Measurements from ENCODE around the gene ATP2C2. TPM values are rescaled to one million over a fixed set of nuclear protein-coding genes. Genes with fewer than 3 reads are reported as not detected.
"Not testable (repeated sequence)": the region's sequence is repeated elsewhere in the genome, so short reads cannot be mapped to it uniquely, and the experiment has no call there.

ATP2C2 gene
- total and polyA plus RNA-seq, 9 donors, result 0.13 to 2.3 (median 0.39) TPM

DNA sequence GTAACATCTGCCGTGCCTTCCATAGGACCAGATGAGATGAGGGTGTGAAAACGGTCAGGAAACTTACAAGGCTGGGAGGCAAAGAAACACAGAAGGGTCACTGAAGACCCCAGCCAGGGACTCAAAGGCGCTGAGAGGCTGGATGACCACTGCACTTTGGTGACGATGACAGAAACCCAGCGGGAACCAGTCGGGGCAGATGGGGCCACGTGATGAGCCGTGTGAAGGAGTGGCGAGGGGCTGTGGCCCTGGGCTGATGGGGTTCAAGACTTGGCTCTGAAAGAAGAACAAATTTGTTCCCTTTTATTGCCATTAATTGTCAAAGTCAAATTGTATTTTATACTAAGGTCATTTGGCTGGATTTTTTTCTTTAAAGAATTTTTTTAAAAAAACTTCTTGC is 28.6 kb upstream of the ATP2C2 start:
- WGBS (ENCODE audit: insufficient coverage), result 41% methylated on average over 4 of the region's 9 CpGs
- no peaks in the 10 kb centered on the region for H3K27me3 ChIP-seq (ENCODE audit: control insufficient read depth, insufficient read depth, low read length)
- DNase-seq, result no peak

DNA sequence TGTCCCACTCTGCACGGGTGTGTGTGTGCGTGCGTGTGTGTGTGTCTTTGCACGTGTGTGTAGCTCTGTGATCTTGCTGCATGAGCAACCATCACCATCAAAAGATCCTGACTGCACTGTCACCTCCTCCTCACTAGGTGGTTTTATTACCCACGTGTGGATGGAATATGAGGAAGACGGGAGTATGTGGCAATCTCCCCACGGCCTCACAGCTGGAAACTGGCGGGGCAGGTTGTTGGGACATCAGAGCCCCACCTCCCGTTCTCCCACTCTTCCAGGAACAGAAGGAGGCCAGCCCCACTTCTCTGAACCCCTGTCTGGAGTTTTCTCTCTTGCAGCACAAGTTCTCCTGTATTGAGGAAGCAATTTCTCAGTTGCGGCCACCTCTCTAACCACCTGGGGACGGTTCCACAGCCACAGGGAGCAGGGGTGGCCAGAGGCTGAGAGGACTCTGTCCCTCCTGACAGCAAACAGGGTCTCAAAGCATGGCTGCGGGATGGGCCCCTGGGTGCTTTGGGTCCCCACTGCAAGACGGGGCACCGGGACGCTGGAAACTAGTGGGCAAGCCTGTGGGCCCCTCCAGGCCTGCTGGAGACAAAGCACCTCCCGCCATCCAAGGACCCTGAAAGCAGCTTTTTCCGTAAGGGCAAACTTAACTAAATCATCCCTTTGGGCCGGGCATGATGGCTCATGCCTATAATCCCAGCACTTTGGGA is 27.9 kb upstream of the ATP2C2 start:
- H3K36me3 ChIP-seq (ENCODE audit: control insufficient read depth, insufficient read depth, low read length), result no peaks in the 10 kb centered on the region
- peaks cover 11% of the 10 kb centered on the region for H3K4me1 ChIP-seq (ENCODE audit: control insufficient read depth, insufficient read depth, low read length)
- WGBS (ENCODE audit: insufficient coverage), result 80% methylated on average over 10 of the region's 18 CpGs
- H3K27me3 ChIP-seq (ENCODE audit: control insufficient read depth, insufficient read depth, low read length), result peaks cover 3% of the 10 kb centered on the region
- peaks cover 6% of the 10 kb centered on the region for H3K9me3 ChIP-seq (replicated peaks; ENCODE audit: control insufficient read depth, low read depth, low read length)
- no peak overlapping the region for H3K27ac ChIP-seq (ENCODE audit: low read length)
- no peak for DNase-seq
- no peak overlapping the region for H3K4me3 ChIP-seq (ENCODE audit: low read length)

More for the DNA sequence above, 28.6 kb upstream of the ATP2C2 start:
- no peaks in the 10 kb centered on the region for H3K36me3 ChIP-seq (ENCODE audit: control insufficient read depth, insufficient read depth, low read length)
- H3K9me3 ChIP-seq (replicated peaks; ENCODE audit: control insufficient read depth, low read depth, low read length), result peaks cover 6% of the 10 kb centered on the region
- peaks cover 11% of the 10 kb centered on the region for H3K4me1 ChIP-seq (ENCODE audit: control insufficient read depth, insufficient read depth, low read length)
- no peak overlapping the region for H3K27ac ChIP-seq (ENCODE audit: low read length)
- H3K4me3 ChIP-seq (ENCODE audit: low read length), result no peak overlapping the region

DNA sequence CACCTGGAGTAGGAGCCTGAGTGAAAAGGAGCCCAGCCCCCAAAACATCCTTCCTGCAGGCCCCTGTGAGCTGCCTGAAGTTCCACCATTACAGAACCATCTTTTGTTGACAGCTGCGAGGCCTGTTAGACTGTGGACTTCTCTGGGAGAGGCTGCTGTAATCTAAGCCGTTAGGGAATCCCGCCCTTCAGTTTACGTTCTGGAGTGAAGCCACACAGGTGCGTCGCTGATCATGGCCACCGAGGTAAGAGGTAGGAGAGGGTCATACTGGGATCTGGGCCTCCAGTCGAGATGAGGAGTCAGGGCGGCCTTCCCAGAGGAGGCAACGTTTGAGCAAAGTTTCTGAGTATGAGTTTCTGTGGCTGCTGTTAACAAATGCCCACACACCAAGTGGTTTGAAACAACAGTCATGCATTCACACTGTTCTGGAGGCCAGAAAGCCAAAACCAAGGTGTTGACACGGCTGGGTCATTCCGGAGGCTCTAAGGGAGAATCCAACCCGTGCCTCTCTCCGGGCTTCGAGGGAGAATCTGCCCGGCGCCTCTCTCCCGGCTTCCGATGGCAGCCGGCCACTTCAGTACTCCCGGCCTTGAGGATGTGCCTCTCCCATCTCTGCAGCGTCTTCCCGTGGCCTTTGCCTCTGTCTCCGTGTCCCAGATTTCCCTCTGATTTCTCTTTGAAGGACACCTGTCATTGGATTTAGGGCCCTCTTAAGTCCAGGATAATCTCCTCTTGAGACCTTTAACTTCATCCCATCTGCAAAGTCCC is 26.6 kb upstream of the ATP2C2 start:
- Histone ChIP-seq H3K27me3 (ENCODE audit: control insufficient read depth, insufficient read depth, low read length) (peaks cover 8% of the 10 kb centered on the region), H3K9me3 (replicated peaks; ENCODE audit: control insufficient read depth, low read depth, low read length) (peaks cover 4% of the 10 kb centered on the region), H3K36me3 (ENCODE audit: control insufficient read depth, insufficient read depth, low read length) (no peaks in the 10 kb centered on the region), H3K27ac (ENCODE audit: low read length) (no peak overlapping the region), H3K4me3 (ENCODE audit: low read length) (no peak overlapping the region), H3K4me1 (ENCODE audit: control insufficient read depth, insufficient read depth, low read length) (peaks cover 11% of the 10 kb centered on the region)
- no peak for DNase-seq
- WGBS (ENCODE audit: insufficient coverage), result 78% methylated on average over 23 of the region's 24 CpGs

DNA sequence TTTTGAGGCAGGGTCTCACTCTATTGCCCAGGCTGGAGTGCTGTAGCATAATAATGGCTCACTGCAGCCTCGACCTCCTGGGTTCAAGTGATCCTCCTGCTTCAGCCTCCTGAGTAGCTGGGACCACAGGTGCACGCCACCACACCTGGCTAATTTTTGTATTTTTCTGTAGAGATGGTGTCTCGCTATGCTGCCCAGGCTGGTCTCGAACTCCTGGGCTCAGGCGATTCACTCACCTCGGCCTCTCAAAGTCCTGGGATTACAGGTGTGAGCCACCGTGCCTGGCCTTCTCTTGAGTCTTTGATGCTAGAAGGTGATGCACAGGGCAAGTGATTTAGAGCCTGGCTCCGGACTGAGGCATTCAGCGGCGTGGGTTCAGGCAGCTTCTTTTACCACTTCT is 24.5 kb upstream of the ATP2C2 start:
- H3K27ac ChIP-seq (ENCODE audit: low read length); H3K36me3 ChIP-seq (ENCODE audit: control insufficient read depth, insufficient read depth, low read length); H3K4me3 ChIP-seq (ENCODE audit: low read length); H3K9me3 ChIP-seq (replicated peaks; ENCODE audit: control insufficient read depth, low read depth, low read length); DNase-seq; H3K27me3 ChIP-seq (ENCODE audit: control insufficient read depth, insufficient read depth, low read length): not testable (repeated sequence)
- H3K4me1 ChIP-seq (ENCODE audit: control insufficient read depth, insufficient read depth, low read length), result peaks cover 11% of the 10 kb centered on the region
- WGBS (ENCODE audit: insufficient coverage), result 93% methylated on average over 5 of the region's 10 CpGs

DNA sequence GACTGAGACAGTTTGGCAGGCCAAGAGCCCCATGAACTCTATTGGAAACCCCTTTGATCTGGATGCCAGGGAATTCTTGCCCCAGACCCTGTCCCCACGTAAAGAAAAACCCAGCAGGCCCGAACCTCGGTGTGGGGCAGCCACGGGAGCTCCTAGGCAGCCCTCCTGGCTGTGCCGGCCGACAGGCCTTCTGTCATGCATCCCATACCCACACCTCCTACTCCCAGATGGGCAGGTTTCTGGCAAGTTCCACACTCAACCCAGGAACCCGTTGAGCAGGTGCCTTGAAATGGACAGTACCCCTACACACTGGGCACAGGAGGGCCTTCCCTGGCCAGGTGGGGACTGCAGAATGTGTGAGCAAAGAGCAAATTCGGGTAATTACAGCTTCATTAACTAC is 23.6 kb upstream of the ATP2C2 start:
- Histone ChIP-seq H3K9me3 (replicated peaks; ENCODE audit: control insufficient read depth, low read depth, low read length) (no peaks in the 10 kb centered on the region), H3K27ac (ENCODE audit: low read length) (no peak overlapping the region), H3K27me3 (ENCODE audit: control insufficient read depth, insufficient read depth, low read length) (peaks cover 8% of the 10 kb centered on the region), H3K4me1 (ENCODE audit: control insufficient read depth, insufficient read depth, low read length) (peaks cover 4% of the 10 kb centered on the region), H3K4me3 (ENCODE audit: low read length) (no peak overlapping the region), H3K36me3 (ENCODE audit: control insufficient read depth, insufficient read depth, low read length) (no peaks in the 10 kb centered on the region)
- no peak for DNase-seq
- 69% methylated on average over 6 of the region's 8 CpGs for WGBS (ENCODE audit: insufficient coverage)

DNA sequence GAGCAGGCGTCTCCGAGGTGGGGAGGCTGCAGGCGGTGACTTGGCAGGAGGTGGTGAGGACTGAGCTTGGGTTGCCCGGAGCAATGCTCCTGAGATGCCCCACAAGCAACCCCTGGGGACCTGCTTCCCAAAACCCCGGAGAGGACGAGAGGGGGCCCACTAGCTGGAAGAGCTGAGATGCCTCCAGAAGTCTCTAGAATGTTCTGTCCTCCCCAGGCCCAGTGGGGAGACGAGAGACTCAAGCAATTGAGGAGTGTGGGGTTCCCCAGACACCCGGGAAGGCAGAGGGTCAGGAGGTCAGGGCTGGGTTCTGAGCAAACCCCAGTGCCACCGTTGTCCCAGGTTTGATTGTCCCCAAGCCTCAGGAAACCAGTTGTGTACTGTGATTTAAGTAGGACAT is 21.2 kb upstream of the ATP2C2 start:
- Histone ChIP-seq H3K9me3 (replicated peaks; ENCODE audit: control insufficient read depth, low read depth, low read length) (no peaks in the 10 kb centered on the region), H3K4me1 (ENCODE audit: control insufficient read depth, insufficient read depth, low read length) (no peaks in the 10 kb centered on the region), H3K27me3 (ENCODE audit: control insufficient read depth, insufficient read depth, low read length) (peaks cover 8% of the 10 kb centered on the region), H3K27ac (ENCODE audit: low read length) (no peak overlapping the region), H3K36me3 (ENCODE audit: control insufficient read depth, insufficient read depth, low read length) (no peaks in the 10 kb centered on the region), H3K4me3 (ENCODE audit: low read length) (no peak overlapping the region)
- 75% methylated on average over 9 of the region's 9 CpGs for WGBS (ENCODE audit: insufficient coverage)
- no peak for DNase-seq

DNA sequence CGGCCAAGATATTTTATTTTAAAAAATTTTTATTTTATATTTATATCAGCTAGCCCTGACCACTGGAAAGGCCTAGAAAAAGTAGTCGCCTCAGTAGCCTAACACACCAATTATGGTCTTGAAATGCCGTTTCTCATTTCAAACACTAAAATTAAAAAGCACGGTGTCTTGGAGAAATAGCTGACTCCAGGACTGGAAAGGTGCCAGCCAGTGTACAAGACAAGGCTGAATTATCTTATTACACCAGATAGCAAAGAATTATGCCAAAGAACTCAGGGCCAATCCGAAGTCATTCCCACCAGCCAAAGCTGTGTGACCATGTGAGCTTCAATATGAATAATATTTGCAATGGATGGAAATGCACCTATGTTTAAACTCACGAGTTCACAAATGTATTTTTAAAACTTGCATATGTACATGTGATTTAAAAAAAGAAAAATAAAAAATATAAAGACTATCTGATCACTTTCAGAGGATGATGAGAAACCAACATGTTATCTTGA is 19.9 kb upstream of the ATP2C2 start:
- H3K27me3 ChIP-seq (ENCODE audit: control insufficient read depth, insufficient read depth, low read length), result peaks cover 8% of the 10 kb centered on the region
- no peaks in the 10 kb centered on the region for H3K4me1 ChIP-seq (ENCODE audit: control insufficient read depth, insufficient read depth, low read length)
- no peaks in the 10 kb centered on the region for H3K9me3 ChIP-seq (replicated peaks; ENCODE audit: control insufficient read depth, low read depth, low read length)
- no peaks in the 10 kb centered on the region for H3K36me3 ChIP-seq (ENCODE audit: control insufficient read depth, insufficient read depth, low read length)
- H3K27ac ChIP-seq (ENCODE audit: low read length), result no peak overlapping the region
- WGBS (ENCODE audit: insufficient coverage), result 92% methylated on average over 2 of the region's 6 CpGs
- DNase-seq, result no peak
- no peak overlapping the region for H3K4me3 ChIP-seq (ENCODE audit: low read length)

DNA sequence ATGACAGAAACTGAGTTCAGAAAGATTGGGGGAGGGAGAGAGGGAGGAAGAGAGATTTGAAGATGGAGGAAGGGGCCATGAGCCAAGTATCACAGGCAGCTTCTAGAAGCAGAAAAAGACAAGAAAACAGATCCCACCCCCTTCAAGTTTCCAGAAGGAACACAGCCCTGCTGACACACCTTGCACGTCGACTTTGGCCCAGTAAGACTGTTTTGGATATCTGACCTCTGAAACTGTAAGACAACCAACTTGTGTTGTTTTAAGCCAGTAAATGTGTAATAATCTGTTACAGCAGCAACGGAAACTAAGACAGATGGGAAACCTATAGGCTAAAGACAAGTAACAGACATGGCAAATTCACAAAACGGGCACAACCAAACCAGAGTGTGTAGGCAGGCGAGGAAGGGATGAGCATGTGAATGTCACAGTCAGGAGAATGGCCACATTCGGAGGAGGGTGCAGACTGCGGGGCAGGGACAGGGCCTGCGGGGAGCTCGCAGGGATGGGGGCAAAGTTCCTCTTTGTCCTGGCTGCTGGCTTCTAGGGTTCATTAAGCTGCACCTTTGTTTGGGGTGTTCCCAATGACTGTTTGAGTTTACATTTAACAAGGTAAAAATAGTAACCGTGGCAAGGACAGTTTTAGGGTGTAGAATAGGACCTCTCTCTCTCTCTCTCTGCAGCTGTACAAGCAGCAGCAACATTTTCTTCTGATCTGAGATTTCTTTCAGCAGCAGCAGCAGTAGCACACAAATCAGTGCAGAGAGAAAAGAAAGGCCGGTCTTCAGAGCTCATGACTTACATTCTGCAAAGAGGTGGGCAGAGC is 18.3 kb upstream of the ATP2C2 start:
- no peak overlapping the region for H3K4me3 ChIP-seq (ENCODE audit: low read length)
- no peak for DNase-seq
- 70% methylated on average over 7 of the region's 11 CpGs for WGBS (ENCODE audit: insufficient coverage)
- H3K27ac ChIP-seq (ENCODE audit: low read length), result no peak overlapping the region
- H3K27me3 ChIP-seq (ENCODE audit: control insufficient read depth, insufficient read depth, low read length), result peaks cover 11% of the 10 kb centered on the region
- no peaks in the 10 kb centered on the region for H3K36me3 ChIP-seq (ENCODE audit: control insufficient read depth, insufficient read depth, low read length)
- H3K4me1 ChIP-seq (ENCODE audit: control insufficient read depth, insufficient read depth, low read length), result no peaks in the 10 kb centered on the region
- no peaks in the 10 kb centered on the region for H3K9me3 ChIP-seq (replicated peaks; ENCODE audit: control insufficient read depth, low read depth, low read length)

DNA sequence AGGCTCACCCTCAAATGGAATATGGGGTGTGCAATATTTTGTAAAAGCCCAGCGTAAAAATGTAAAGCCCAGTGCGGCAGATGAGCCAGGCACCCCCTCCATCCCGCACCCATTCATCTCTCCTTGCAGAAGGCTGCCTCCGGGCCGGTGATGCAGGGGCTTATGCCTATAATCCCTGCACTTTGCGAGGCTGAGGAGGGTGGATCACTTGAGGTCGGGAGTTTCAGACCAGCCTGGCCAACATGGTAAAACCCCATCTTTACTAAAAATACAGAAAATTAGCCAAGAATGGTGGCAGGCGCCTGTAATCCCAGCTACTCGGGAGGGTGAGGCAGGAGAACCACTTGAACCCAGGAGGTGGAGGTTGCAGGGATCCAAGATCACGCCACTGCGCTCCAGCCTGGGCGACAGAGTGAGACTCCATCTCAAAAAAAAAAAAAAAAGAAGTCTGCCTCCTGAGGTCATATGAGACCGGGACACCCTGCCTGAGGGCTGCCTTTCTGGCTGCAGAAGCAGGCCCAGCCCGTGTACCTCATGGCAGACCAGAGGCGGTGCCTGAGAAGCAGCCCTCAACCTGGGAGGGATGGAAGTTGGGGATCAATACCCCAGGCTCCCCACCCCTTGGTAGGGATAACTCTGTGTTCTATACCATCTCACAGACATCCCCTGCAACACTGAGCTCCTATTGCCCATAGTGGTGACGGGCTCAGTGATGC is 17.5 kb upstream of the ATP2C2 start:
- no peaks in the 10 kb centered on the region for H3K36me3 ChIP-seq (ENCODE audit: control insufficient read depth, insufficient read depth, low read length)
- no peaks in the 10 kb centered on the region for H3K4me1 ChIP-seq (ENCODE audit: control insufficient read depth, insufficient read depth, low read length)
- DNase-seq, result no peak
- no peak overlapping the region for H3K4me3 ChIP-seq (ENCODE audit: low read length)
- H3K9me3 ChIP-seq (replicated peaks; ENCODE audit: control insufficient read depth, low read depth, low read length), result no peaks in the 10 kb centered on the region
- H3K27me3 ChIP-seq (ENCODE audit: control insufficient read depth, insufficient read depth, low read length), result peaks cover 11% of the 10 kb centered on the region
- 94% methylated on average over 3 of the region's 16 CpGs for WGBS (ENCODE audit: insufficient coverage)
- no peak overlapping the region for H3K27ac ChIP-seq (ENCODE audit: low read length)
